SHP77 (cell line): ENCODE measurements around the gene ETS1.

Experiments
- DNase-seq, 2 experiments: peaks; one replicate each; lab custom pipeline; 2025; lab: John Stamatoyannopoulos, UW

ETS1 gene

GRCh38 chr11:128432926-128433325 is 154.4 kb downstream of the ETS1 start:
- no peak for DNase-seq

GRCh38 chr11:128431931-128432330 is 155.4 kb downstream of the ETS1 start:
- DNase-seq: no peak

- DNase-seq: no peak
Measured at GRCh38 chr11:128428935-128429334, 158.4 kb downstream of the ETS1 start.

GRCh38 chr11:128424851-128425285 is 162.5 kb downstream of the ETS1 start:
- peak; percentile 32 for DNase-seq

GRCh38 chr11:128424271-128424711 is 163.1 kb downstream of the ETS1 start:
- no peak for DNase-seq

GRCh38 chr11:128422576-128423370 is 164.6 kb downstream of the ETS1 start:
- no peak for DNase-seq

- no peak for DNase-seq
Measured at GRCh38 chr11:128421577-128422330, 165.6 kb downstream of the ETS1 start.

- DNase-seq: no peak
Measured at GRCh38 chr11:128420951-128421350, 166.4 kb downstream of the ETS1 start.

GRCh38 chr11:128420265-128420664 is 167.1 kb downstream of the ETS1 start:
- no peak for DNase-seq

GRCh38 chr11:128419012-128419767 is 168.2 kb downstream of the ETS1 start:
- no peak for DNase-seq

GRCh38 chr11:128417607-128418324 is 169.6 kb downstream of the ETS1 start:
- no peak for DNase-seq

- no peak for DNase-seq
Measured at GRCh38 chr11:128416976-128417375, 170.4 kb downstream of the ETS1 start.

GRCh38 chr11:128415539-128415938 is 171.8 kb downstream of the ETS1 start:
- no peak for DNase-seq

- no peak for DNase-seq
Measured at GRCh38 chr11:128412847-128413791, 174.2 kb downstream of the ETS1 start.

- DNase-seq: no peak
Measured at GRCh38 chr11:128411812-128412211, 175.5 kb downstream of the ETS1 start.

- DNase-seq: no peak
Measured at GRCh38 chr11:128411150-128411549, 176.2 kb downstream of the ETS1 start.

GRCh38 chr11:128409476-128409875 is 177.9 kb downstream of the ETS1 start:
- DNase-seq: no peak
